Hepatocyte (in vitro differentiated cells): ENCODE results near the gene PEX11A.

Experiments
- EZH2 ChIP-seq: fragments of 200-600 bp; sonication (generic); IDR thresholded peaks from 2 replicates; pipeline ENCODE4 v1.6.1; 2016; ENCODE audit warnings: antibody characterized with exemption, mild to moderate bottlenecking, borderline replicate concordance
- TF ChIP-seq, protein P1 (sequence below): fragments of 200-600 bp; sonication (generic); IDR thresholded peaks from 2 replicates; pipeline ENCODE4 v1.5.1; 2016; ENCODE audit warnings: antibody characterized with exemption, mild to moderate bottlenecking; ENCODE audit not compliant: poor library complexity

DNA sequence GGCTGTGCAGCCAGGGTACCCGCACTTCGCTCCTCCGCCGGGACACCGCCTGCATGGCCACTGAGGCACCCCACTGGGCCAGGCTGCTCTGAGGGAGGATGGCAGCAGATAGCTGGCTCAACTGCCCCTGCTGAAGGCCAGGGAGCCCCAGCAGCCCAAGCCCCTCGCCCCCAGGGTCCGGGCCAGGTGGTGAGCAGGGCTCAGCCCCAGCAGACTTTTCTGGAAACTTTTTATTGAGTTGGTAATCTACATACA lies 22.9 kb downstream of the PEX11A start:
- TF ChIP-seq, protein P1, sequence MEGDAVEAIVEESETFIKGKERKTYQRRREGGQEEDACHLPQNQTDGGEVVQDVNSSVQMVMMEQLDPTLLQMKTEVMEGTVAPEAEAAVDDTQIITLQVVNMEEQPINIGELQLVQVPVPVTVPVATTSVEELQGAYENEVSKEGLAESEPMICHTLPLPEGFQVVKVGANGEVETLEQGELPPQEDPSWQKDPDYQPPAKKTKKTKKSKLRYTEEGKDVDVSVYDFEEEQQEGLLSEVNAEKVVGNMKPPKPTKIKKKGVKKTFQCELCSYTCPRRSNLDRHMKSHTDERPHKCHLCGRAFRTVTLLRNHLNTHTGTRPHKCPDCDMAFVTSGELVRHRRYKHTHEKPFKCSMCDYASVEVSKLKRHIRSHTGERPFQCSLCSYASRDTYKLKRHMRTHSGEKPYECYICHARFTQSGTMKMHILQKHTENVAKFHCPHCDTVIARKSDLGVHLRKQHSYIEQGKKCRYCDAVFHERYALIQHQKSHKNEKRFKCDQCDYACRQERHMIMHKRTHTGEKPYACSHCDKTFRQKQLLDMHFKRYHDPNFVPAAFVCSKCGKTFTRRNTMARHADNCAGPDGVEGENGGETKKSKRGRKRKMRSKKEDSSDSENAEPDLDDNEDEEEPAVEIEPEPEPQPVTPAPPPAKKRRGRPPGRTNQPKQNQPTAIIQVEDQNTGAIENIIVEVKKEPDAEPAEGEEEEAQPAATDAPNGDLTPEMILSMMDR, result no peak
- no peak for TF ChIP-seq EZH2
